ENCODE measurements around the gene LHX3. TPM values are rescaled to one million over a fixed set of nuclear protein-coding genes. Genes with fewer than 3 reads are reported as not detected.

The LHX3 gene
- total RNA-seq, 1 donor from 2014 or later: not detected

DNA sequence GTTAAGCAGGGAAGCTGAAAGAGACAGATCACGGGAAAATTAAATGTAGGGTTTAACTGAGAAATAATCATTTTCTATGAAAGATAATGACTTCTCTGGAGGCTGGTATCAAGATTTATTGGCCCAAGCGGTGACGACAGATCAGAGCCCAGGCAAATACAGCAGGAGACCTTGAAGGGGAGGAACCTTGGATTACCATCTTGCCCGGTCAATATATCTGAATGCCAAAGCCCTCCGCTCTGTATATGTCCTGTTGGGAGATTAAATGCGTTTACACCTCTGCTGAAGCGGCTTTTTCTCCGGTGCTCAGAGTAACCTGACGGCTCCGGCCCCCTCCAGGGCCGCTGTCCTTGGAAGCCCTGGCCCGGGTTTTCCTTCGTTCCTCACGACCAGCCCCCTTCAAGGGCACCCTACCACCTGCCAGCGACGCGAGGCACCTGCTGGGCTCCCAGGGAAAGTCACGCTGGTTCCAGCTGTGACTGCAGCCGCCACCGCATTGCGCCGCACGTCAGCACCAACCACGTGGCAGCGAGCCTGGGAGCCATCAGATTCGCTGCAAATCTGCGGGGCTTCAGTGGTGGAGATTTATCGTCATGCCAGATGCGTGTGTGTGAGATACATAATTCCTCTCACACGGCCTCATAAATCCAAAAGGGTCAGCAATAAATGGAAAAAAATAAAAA is 45.1 kb upstream of the LHX3 start:
- Histone ChIP-seq H3K9me3 (ENCODE audit: low read depth) (no peaks in the 10 kb centered on the region), H3K36me3 (no peaks in the 10 kb centered on the region), H3K79me2 (ENCODE audit: low read depth) (peaks cover 2% of the 10 kb centered on the region), H4K20me1 (ENCODE audit: low read depth) (peaks cover 3% of the 10 kb centered on the region), H3K4me2 (no peak overlapping the region), H3K4me1 (peaks cover 10% of the 10 kb centered on the region), H2AFZ (replicated peaks) (no peak overlapping the region), H3K4me3 (no peak overlapping the region), H3K27ac (no peak overlapping the region), H3K27me3 (peaks cover 9% of the 10 kb centered on the region), H3F3A (ENCODE audit: low read depth) (peaks cover 4% of the 10 kb centered on the region), H3K9ac (no peak overlapping the region)
- H3K4me3 Mint-ChIP-seq: no peak overlapping the region
- no peaks in the 10 kb centered on the region for H3K9me3 Mint-ChIP-seq
- peaks cover 27% of the 10 kb centered on the region for H3K4me1 Mint-ChIP-seq
- no peak for DNase-seq (ENCODE audit: low spot score)
- H3K27me3 Mint-ChIP-seq (ENCODE audit: insufficient read depth, low read depth): peaks cover 16% of the 10 kb centered on the region
- no peak for TF ChIP-seq EZH2phosphoT487 (IDR thresholded peaks at IDR 0.05)
- H3K27ac Mint-ChIP-seq: peak overlapping the region; percentile 22
- no peaks in the 10 kb centered on the region for H3K36me3 Mint-ChIP-seq

- Mint-ChIP-seq H3K27ac (no peak overlapping the region), H3K4me3 (no peak overlapping the region), H3K9me3 (no peaks in the 10 kb centered on the region), H3K4me1 (peaks cover 35% of the 10 kb centered on the region), H3K36me3 (no peaks in the 10 kb centered on the region), H3K27me3 (ENCODE audit: insufficient read depth, low read depth) (peaks cover 17% of the 10 kb centered on the region)
- TF ChIP-seq CTCF (IDR thresholded peaks at IDR 0.05) (no peak), EZH2 (IDR thresholded peaks at IDR 0.05) (no peak), EZH2phosphoT487 (IDR thresholded peaks at IDR 0.05) (no peak)
- H3K9me3 ChIP-seq (ENCODE audit: low read depth): no peaks in the 10 kb centered on the region
- no peak overlapping the region for H3K4me2 ChIP-seq
- peaks cover 11% of the 10 kb centered on the region for H4K20me1 ChIP-seq (ENCODE audit: low read depth)
- H3K9ac ChIP-seq: no peak overlapping the region
- peaks cover 10% of the 10 kb centered on the region for H3K79me2 ChIP-seq (ENCODE audit: low read depth)
- no peak overlapping the region for H3K27ac ChIP-seq
- H3K36me3 ChIP-seq: no peaks in the 10 kb centered on the region
- H3K27me3 ChIP-seq: peaks cover 9% of the 10 kb centered on the region
- H3K4me3 ChIP-seq: no peak overlapping the region
- DNase-seq (ENCODE audit: low spot score): no peak
- peaks cover 18% of the 10 kb centered on the region for H3K4me1 ChIP-seq
- H2AFZ ChIP-seq (replicated peaks): no peak overlapping the region
- H3F3A ChIP-seq (ENCODE audit: low read depth): peaks cover 10% of the 10 kb centered on the region
These were observed 44.3 kb upstream of the LHX3 start for GRCh38 chr9:136248951-136249876.

- Mint-ChIP-seq H3K9me3 (no peaks in the 10 kb centered on the region), H3K27ac (no peak overlapping the region), H3K4me1 (peaks cover 46% of the 10 kb centered on the region), H3K27me3 (ENCODE audit: insufficient read depth, low read depth) (peaks cover 17% of the 10 kb centered on the region), H3K4me3 (peak overlapping the region; percentile 65), H3K36me3 (no peaks in the 10 kb centered on the region)
- Histone ChIP-seq H3K27ac (no peak overlapping the region), H3K4me3 (no peak overlapping the region), H2AFZ (replicated peaks) (peak overlapping the region; percentile 13), H3F3A (ENCODE audit: low read depth) (peaks cover 13% of the 10 kb centered on the region), H3K79me2 (ENCODE audit: low read depth) (peaks cover 21% of the 10 kb centered on the region), H3K9me3 (ENCODE audit: low read depth) (no peaks in the 10 kb centered on the region), H4K20me1 (ENCODE audit: low read depth) (peaks cover 22% of the 10 kb centered on the region), H3K4me1 (peaks cover 26% of the 10 kb centered on the region), H3K4me2 (no peak overlapping the region), H3K9ac (no peak overlapping the region), H3K36me3 (no peaks in the 10 kb centered on the region), H3K27me3 (peaks cover 9% of the 10 kb centered on the region)
- TF ChIP-seq EZH2 (IDR thresholded peaks at IDR 0.05): no peak
- TF ChIP-seq CTCF (IDR thresholded peaks at IDR 0.05): no peak
- no peak for TF ChIP-seq EZH2phosphoT487 (IDR thresholded peaks at IDR 0.05)
- DNase-seq (ENCODE audit: low spot score): peak; percentile 46
These were observed 43.2 kb upstream of the LHX3 start for GRCh38 chr9:136247947-136248637.
